ENCODE data around the gene PPFIA2.

DNA sequence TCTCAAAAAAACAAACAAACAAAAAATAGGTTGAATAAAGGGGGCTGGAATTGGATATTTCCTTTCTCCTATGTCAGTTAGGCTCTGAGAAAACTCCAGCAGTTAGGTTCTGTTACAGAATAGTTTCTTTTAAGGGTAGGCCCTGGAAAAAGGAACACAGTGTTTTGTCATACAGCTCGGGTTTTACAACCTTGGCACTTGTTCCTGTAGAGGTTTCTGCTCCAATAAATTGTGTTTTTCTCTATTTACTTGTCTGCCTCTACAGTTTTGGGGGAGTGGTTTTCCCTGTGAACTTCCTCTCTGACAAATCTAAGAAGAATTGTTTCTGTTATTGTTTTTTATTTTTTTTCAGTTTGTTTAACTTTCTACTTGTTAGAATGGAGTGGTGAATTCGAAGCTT is 513.7 kb downstream of the PPFIA2 start:
- TF ChIP-seq POLR2AphosphoS5 (IDR thresholded peaks at IDR 0.05; ENCODE audit: low read depth, low read length) (no peak), TAF1 (IDR thresholded peaks at IDR 0.05; ENCODE audit: borderline replicate concordance, insufficient read depth, low read length) (no peak)
- TF ChIP-seq, protein P1, sequence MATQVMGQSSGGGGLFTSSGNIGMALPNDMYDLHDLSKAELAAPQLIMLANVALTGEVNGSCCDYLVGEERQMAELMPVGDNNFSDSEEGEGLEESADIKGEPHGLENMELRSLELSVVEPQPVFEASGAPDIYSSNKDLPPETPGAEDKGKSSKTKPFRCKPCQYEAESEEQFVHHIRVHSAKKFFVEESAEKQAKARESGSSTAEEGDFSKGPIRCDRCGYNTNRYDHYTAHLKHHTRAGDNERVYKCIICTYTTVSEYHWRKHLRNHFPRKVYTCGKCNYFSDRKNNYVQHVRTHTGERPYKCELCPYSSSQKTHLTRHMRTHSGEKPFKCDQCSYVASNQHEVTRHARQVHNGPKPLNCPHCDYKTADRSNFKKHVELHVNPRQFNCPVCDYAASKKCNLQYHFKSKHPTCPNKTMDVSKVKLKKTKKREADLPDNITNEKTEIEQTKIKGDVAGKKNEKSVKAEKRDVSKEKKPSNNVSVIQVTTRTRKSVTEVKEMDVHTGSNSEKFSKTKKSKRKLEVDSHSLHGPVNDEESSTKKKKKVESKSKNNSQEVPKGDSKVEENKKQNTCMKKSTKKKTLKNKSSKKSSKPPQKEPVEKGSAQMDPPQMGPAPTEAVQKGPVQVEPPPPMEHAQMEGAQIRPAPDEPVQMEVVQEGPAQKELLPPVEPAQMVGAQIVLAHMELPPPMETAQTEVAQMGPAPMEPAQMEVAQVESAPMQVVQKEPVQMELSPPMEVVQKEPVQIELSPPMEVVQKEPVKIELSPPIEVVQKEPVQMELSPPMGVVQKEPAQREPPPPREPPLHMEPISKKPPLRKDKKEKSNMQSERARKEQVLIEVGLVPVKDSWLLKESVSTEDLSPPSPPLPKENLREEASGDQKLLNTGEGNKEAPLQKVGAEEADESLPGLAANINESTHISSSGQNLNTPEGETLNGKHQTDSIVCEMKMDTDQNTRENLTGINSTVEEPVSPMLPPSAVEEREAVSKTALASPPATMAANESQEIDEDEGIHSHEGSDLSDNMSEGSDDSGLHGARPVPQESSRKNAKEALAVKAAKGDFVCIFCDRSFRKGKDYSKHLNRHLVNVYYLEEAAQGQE (IDR thresholded peaks at IDR 0.05; ENCODE audit: insufficient read depth in 1 of 2, low read depth in 2 of 2, low read length in 2 of 2): no peak
